Stimulated activated naive CD4-positive, alpha-beta T cell (primary cell): Measurements from ENCODE around the gene COL20A1.
A peak's percentile ranks its signal among the peaks of the same experiment; 100 is the strongest.
"Not testable (repeated sequence)": the region's sequence is repeated elsewhere in the genome, so short reads cannot be mapped to it uniquely, and the experiment has no call there.

Experiments used
- DNase-seq, 6 experiments: peaks; one replicate each; lab custom pipeline; 2025; lab: John Stamatoyannopoulos, UW

COL20A1 gene

GRCh38 chr20:63291811-63292210 is 1.2 kb upstream of the COL20A1 start:
- DNase-seq: no peak

GRCh38 chr20:63292292-63292701 is 689 bp upstream of the COL20A1 start:
- no peak for DNase-seq

- DNase-seq: no peak
Measured at GRCh38 chr20:63293456-63293855, 470 bp downstream of the COL20A1 start.

GRCh38 chr20:63293871-63294535 is 1.0 kb downstream of the COL20A1 start:
- no peak for DNase-seq

GRCh38 chr20:63294536-63294900 is 1.5 kb downstream of the COL20A1 start:
- DNase-seq: no peak

GRCh38 chr20:63295018-63295417 is 2.0 kb downstream of the COL20A1 start:
- no peak for DNase-seq

- peak in 1 of 6 experiments; percentile 18 for DNase-seq
Measured at GRCh38 chr20:63295422-63295821, 2.4 kb downstream of the COL20A1 start.

- DNase-seq: no peak
Measured at GRCh38 chr20:63295846-63296245, 2.9 kb downstream of the COL20A1 start.

GRCh38 chr20:63296531-63297299 is 3.7 kb downstream of the COL20A1 start:
- no peak for DNase-seq

GRCh38 chr20:63297371-63297781 is 4.4 kb downstream of the COL20A1 start:
- no peak for DNase-seq

GRCh38 chr20:63297796-63298572 is 5.0 kb downstream of the COL20A1 start:
- no peak for DNase-seq

- no peak for DNase-seq
Measured at GRCh38 chr20:63298731-63299312, 5.8 kb downstream of the COL20A1 start.

- DNase-seq: no peak
Measured at GRCh38 chr20:63301671-63302070, 8.7 kb downstream of the COL20A1 start.

- no peak for DNase-seq
Measured at GRCh38 chr20:63303095-63303666, 10.2 kb downstream of the COL20A1 start.

- DNase-seq: no peak
Measured at GRCh38 chr20:63305393-63305792, 12.4 kb downstream of the COL20A1 start.

GRCh38 chr20:63305933-63306672 is 13.1 kb downstream of the COL20A1 start:
- not testable (repeated sequence) for DNase-seq

GRCh38 chr20:63306673-63307537 is 13.9 kb downstream of the COL20A1 start:
- DNase-seq: no peak

GRCh38 chr20:63307538-63308217 is 14.7 kb downstream of the COL20A1 start:
- DNase-seq: no peak

GRCh38 chr20:63308218-63308911 is 15.4 kb downstream of the COL20A1 start:
- DNase-seq: no peak
